GM12878 (cell line): ENCODE measurements around the gene TRAPPC11. TPM values are rescaled to one million over a fixed set of nuclear protein-coding genes. Genes with fewer than 3 reads are reported as not detected.

Source experiments
- ATAC-seq: fragments of 200-7000 bp; cut with Tn5 transposase; 3 replicates; pipeline ENCODE4 v1.9.1; 2020; ENCODE audit warnings: mild to moderate bottlenecking, moderate library complexity
- BruUV-seq: library from RNA; stranded (reverse); fragments of 400-500 nt; replicated peaks from 2 replicates; lab custom pipeline; 2021; lab: Mats Ljungman, UMichigan
- CTCF ChIA-PET: fragments of 300-600 bp; sonication (Branson Sonifier 250); formaldehyde crosslinking; extraction: SDS; loops from one replicate; lab custom pipeline; 2021; ENCODE audit warnings: inconsistent platforms; lab: Yijun Ruan, JAX
- POLR2A ChIA-PET: fragments of 350-600 bp; formaldehyde crosslinking; extraction: SDS; loops from one replicate; lab custom pipeline; 2021; ENCODE audit warnings: inconsistent platforms; lab: Charles Lee
- RAD21 ChIA-PET: fragments of 300-600 bp; sonication (Branson Sonifier 250); formaldehyde crosslinking; loops from one replicate; lab custom pipeline; 2023; ENCODE audit warnings: antibody characterized with exemption; ENCODE audit not compliant: unreplicated experiment; lab: Charles Lee
- SMC1A ChIA-PET: fragments of 300-600 bp; sonication (Branson Sonifier 250); formaldehyde crosslinking; loops from one replicate; lab custom pipeline; 2023; ENCODE audit not compliant: unreplicated experiment, uncharacterized antibody; lab: Charles Lee
- DNase-seq: peaks from one replicate; pipeline ENCODE4 v3.0.0-alpha.2; 2011; ENCODE audit warnings: low read depth, low spot score
- FAIRE-seq: peaks from 3 replicates; lab custom pipeline; 2011; peaks lifted over from hg19 to GRCh38; lab: Jason Lieb, UNC
- H2AFZ ChIP-seq: 2 replicates; pipeline ENCODE4 v1.6.0; 2011; ENCODE audit warnings: low read depth, low read length, control low read depth; ENCODE audit not compliant: control insufficient read depth
- H3K27ac ChIP-seq: 2 replicates; pipeline ENCODE4 v1.5.1; 2011; ENCODE audit warnings: control low read depth; ENCODE audit not compliant: control insufficient read depth, insufficient read depth
- H3K27me3 ChIP-seq, 2 experiments: replicated peaks in 1 of 2; 2 replicates each; pipeline versions ENCODE4 v1.6.0 to v1.6.1; 2011; ENCODE audit warnings: low read length in 1 of 2; ENCODE audit not compliant: control insufficient read depth in 2 of 2, insufficient read depth in 2 of 2
- H3K36me3 ChIP-seq, 2 experiments: 2 replicates each; pipeline ENCODE4 v1.5.1; 2011; ENCODE audit warnings: low read length in 1 of 2; ENCODE audit not compliant: control insufficient read depth in 2 of 2, insufficient read depth in 2 of 2
- H3K4me1 ChIP-seq: 2 replicates; pipeline ENCODE4 v1.6.1; 2011; ENCODE audit warnings: mild to moderate bottlenecking, low read length, moderate library complexity, mixed read lengths; ENCODE audit not compliant: control insufficient read depth, insufficient read depth
- H3K4me2 ChIP-seq: 2 replicates; pipeline ENCODE4 v1.6.0; 2011; ENCODE audit warnings: control low read depth; ENCODE audit not compliant: control insufficient read depth, insufficient read depth
- H3K4me3 ChIP-seq: fragments of 200-600 bp; sonication (generic); 2 replicates; pipeline ENCODE4 v1.5.1; 2016
- H3K79me2 ChIP-seq: 2 replicates; pipeline ENCODE4 v1.6.0; 2011; ENCODE audit warnings: low read length; ENCODE audit not compliant: control insufficient read depth, insufficient read depth
- H3K9ac ChIP-seq: 2 replicates; pipeline ENCODE4 v1.8.0; 2011; ENCODE audit warnings: low read length, control low read depth, mixed read lengths; ENCODE audit not compliant: control insufficient read depth, insufficient read depth
- H3K9me3 ChIP-seq: replicated peaks from 3 replicates; pipeline ENCODE4 v1.5.1; 2011; ENCODE audit warnings: mild to moderate bottlenecking, low read length; ENCODE audit not compliant: control insufficient read depth, insufficient read depth
- H4K20me1 ChIP-seq: 2 replicates; pipeline ENCODE4 v1.6.0; 2011; ENCODE audit not compliant: control insufficient read depth, insufficient read depth
- CHD2 ChIP-seq: IDR thresholded peaks from 2 replicates; pipeline ENCODE4 v1.6.1; 2011; ENCODE audit warnings: low read depth, low read length, improper control_type of control experiment, borderline replicate concordance
- ESRRA ChIP-seq: IDR thresholded peaks from 2 replicates; pipeline ENCODE4 v1.6.1; 2012; ENCODE audit warnings: mild to moderate bottlenecking, low read length, improper control_type of control experiment
- ETV6 ChIP-seq, 2 experiments: fragments of 450-650 bp in 1 of 2; IDR thresholded peaks in 1 of 2; conservative IDR thresholded peaks in 1 of 2; 2 replicates each; pipeline ENCODE4 v1.6.1; 2014; ENCODE audit warnings: antibody characterized with exemption in 1 of 2, borderline replicate concordance in 1 of 2, low read depth in 1 of 2, mild to moderate bottlenecking in 1 of 2, moderate library complexity in 1 of 2
- FOXM1 ChIP-seq: IDR thresholded peaks from 2 replicates; pipeline ENCODE4 v1.6.1; 2012; ENCODE audit warnings: low read depth, mild to moderate bottlenecking, inconsistent platforms, low read length, moderate library complexity
- GABPA ChIP-seq: IDR thresholded peaks from 2 replicates; pipeline ENCODE4 v1.6.1; 2014; ENCODE audit warnings: antibody characterized with exemption, low read depth, mild to moderate bottlenecking, inconsistent platforms
- LARP7 ChIP-seq: fragments of 450-650 bp; IDR thresholded peaks from 2 replicates; pipeline ENCODE4 v1.6.1; 2017; ENCODE audit warnings: mild to moderate bottlenecking
- MXI1 ChIP-seq: fragments of 150-350 bp; IDR thresholded peaks from 2 replicates; pipeline ENCODE4 v1.6.1; 2011; ENCODE audit warnings: low read depth, mild to moderate bottlenecking, inconsistent platforms, low read length, improper control_type of control experiment
- NR2F1 ChIP-seq: fragments of 450-650 bp; conservative IDR thresholded peaks from 2 replicates; pipeline ENCODE4 v1.6.1; 2017; ENCODE audit warnings: mild to moderate bottlenecking
- NRF1 ChIP-seq: conservative IDR thresholded peaks from 2 replicates; pipeline ENCODE4 v1.6.1; 2011; ENCODE audit warnings: mild to moderate bottlenecking, low read depth, low read length, improper control_type of control experiment
- RCOR1 ChIP-seq: conservative IDR thresholded peaks from 2 replicates; pipeline ENCODE4 v1.6.1; 2012; ENCODE audit warnings: low read depth, low read length, improper control_type of control experiment
- SKIL ChIP-seq: fragments of 450-650 bp; IDR thresholded peaks from 2 replicates; pipeline ENCODE4 v1.6.1; 2017; ENCODE audit warnings: mild to moderate bottlenecking, low read depth, inconsistent platforms; ENCODE audit not compliant: poor library complexity, severe bottlenecking
- SMC3 ChIP-seq: IDR thresholded peaks from 2 replicates; pipeline ENCODE4 v1.6.1; 2011; ENCODE audit warnings: low read length, improper control_type of control experiment, borderline replicate concordance
- STAT3 ChIP-seq: IDR thresholded peaks from 2 replicates; pipeline ENCODE4 v1.6.1; 2011; ENCODE audit warnings: low read depth, low read length, improper control_type of control experiment
- USF1 ChIP-seq: IDR thresholded peaks from 2 replicates; pipeline ENCODE4 v1.6.1; 2011; ENCODE audit warnings: borderline replicate concordance, low read depth, mild to moderate bottlenecking, moderate library complexity, mixed read lengths, low read length; ENCODE audit not compliant: insufficient read depth; ENCODE audit errors: extremely low read length
- ZBTB40 ChIP-seq: fragments of 450-650 bp; IDR thresholded peaks from 2 replicates; pipeline ENCODE4 v1.6.1; 2016; ENCODE audit warnings: mild to moderate bottlenecking, moderate library complexity, borderline replicate concordance
- WGBS: methylation state at CpG from one replicate; pipeline ENCODE4 v1.1.6; 2016; ENCODE audit warnings: low lambda C conversion rate; ENCODE audit not compliant: insufficient replicate concordance, insufficient coverage; ENCODE audit errors: missing lambda C conversion rate; 5-methylcytosine and 5-hydroxymethylcytosine counted together
- in situ Hi-C: fragments of 300-500 bp; cut with MboI; formaldehyde crosslinking; loops from 9 replicates; pipeline ENCODE4 v1.14.3; 2018; ENCODE audit warnings: mixed read lengths
- intact Hi-C: fragments of 100-400 bp; cut with micrococcal nuclease; formaldehyde crosslinking; loops from one replicate; pipeline ENCODE4 v1.14.2; 2022; ENCODE audit not compliant: unreplicated experiment
- polyA plus RNA-seq, 11 experiments: library from polyadenylated mRNA; depleted of rRNA in 4 of 11; unstranded in 6 of 11; stranded (reverse) in 5 of 11; fragments of >200 nt; fragmentation: Nextera tagmentation in 4 of 11; fragmentation: Illumina TruSeq in 1 of 11; extraction: Ambion mirVana in 4 of 11; extraction: Trizol in 1 of 11; gene quantifications; 1 replicate in 1 of 11; 2 replicates in 10 of 11; pipeline versions ENCODE4 v1.2.1 to v1.2.3, GENCODE V29; 2011 to 2016; ENCODE audit warnings: inconsistent platforms in 2 of 11, missing spikeins in 2 of 11, low read depth in 1 of 11
- total RNA-seq, 4 experiments: library from RNA; depleted of rRNA in 3 of 4; stranded (reverse); fragments of >200 nt in 3 of 4; fragmentation: Illumina TruSeq in 1 of 4; extraction: Trizol in 1 of 4; gene quantifications; 2 replicates each; pipeline versions ENCODE4 v1.2.1 to v1.2.3, GENCODE V29; 2013 to 2021

Gene TRAPPC11
- total and polyA plus RNA-seq, 10 of the 15 experiments (the other 5 are each of a cell fraction or from before 2014, with no cell fraction given): 7.3 to 40.5 (median 22.3) TPM

GRCh38 chr4:183721207-183722081 lies 62.4 kb downstream of the TRAPPC11 start:
- H3K4me2 ChIP-seq: peak overlapping the region; percentile 47
- ChIA-PET SMC1A (interaction anchor here (1.6 kb wide), 1 partner anchor 20 kb away, joined by 5 read pairs; no protein-coding TSS in a partner anchor), POLR2A (interaction anchor here (0.5 kb wide), 1 partner anchor 17 kb away, joined by 8 read pairs; no protein-coding TSS in a partner anchor), CTCF (interaction anchor here (0.6 to 2.0 kb wide), 5 partner anchors 12 to 294 kb away, joined by 3 to 7 read pairs (median 4); no protein-coding TSS in a partner anchor), RAD21 (no interaction called here)
- BruUV-seq: no TSS peak
- H4K20me1 ChIP-seq: no peaks in the 10 kb centered on the region; the same call in 1 of the 2 replicates
- H3K4me1 ChIP-seq: peaks cover 7% of the 10 kb centered on the region
- H3K79me2 ChIP-seq: no peaks in the 10 kb centered on the region
- intact Hi-C loops (loop anchor here (2.0 kb wide), 1 partner anchor 249 kb away; no protein-coding TSS in a partner anchor), in situ Hi-C loops (no loop called here)
- WGBS: 18% methylated on average over 37 of the region's 38 CpGs
- DNase-seq (no peak), FAIRE-seq (no peak), ATAC-seq (peak; percentile 52)
- H3K27me3 ChIP-seq: no peaks in the 10 kb centered on the region
- no peak overlapping the region for H3K9ac ChIP-seq
- no peak overlapping the region for H3K27ac ChIP-seq
- no peaks in the 10 kb centered on the region; the same call in 2 of the 3 replicates for H3K9me3 ChIP-seq
- H3K36me3 ChIP-seq: no peaks in the 10 kb centered on the region
- no peak overlapping the region for H3K4me3 ChIP-seq
- H2AFZ ChIP-seq: no peak overlapping the region; the same call in 1 of the 2 replicates
- TF ChIP-seq ZBTB40 (no peak), CHD2 (no peak), RCOR1 (no peak), LARP7 (no peak), SMC3 (peak; percentile 28; the same call in 1 of the 2 replicates), GABPA (no peak), NRF1 (0 out of 2 replicates have a peak, but pooled peaks have one; percentile 23), ESRRA (no peak), ETV6 (conservative IDR thresholded peaks at IDR 0.05 in 1 of 2, IDR thresholded peaks at IDR 0.05 in 1 of 2; ENCODE audit: borderline replicate concordance in 1 of 2, low read depth in 1 of 2) (no peak), USF1 (no peak), FOXM1 (no peak), MXI1 (no peak), NR2F1 (peak; percentile 56; the same call in 1 of the 2 replicates), STAT3 (no peak), SKIL (peak; percentile 13)
